ENCODE measurements around the gene CYBC1.
A peak's percentile ranks its signal among the peaks of the same experiment; 100 is the strongest.

CYBC1 gene

GRCh38 chr17:82440991-82441627 is 9.4 kb downstream of the CYBC1 start:
- Histone ChIP-seq H3K27me3 (ENCODE audit: insufficient read depth, low read length) (no peaks in the 10 kb centered on the region), H3K4me3 (ENCODE audit: low read depth, low read length) (peak overlapping the region; percentile 54), H3K23ac (ENCODE audit: low read length) (no peak overlapping the region), H3K4me2 (ENCODE audit: low read length) (no peak overlapping the region), H3K79me2 (ENCODE audit: control insufficient read depth, insufficient read depth, low read length, poor library complexity) (no peaks in the 10 kb centered on the region), H4K12ac (ENCODE audit: low read depth, low read length) (no peak overlapping the region), H4K91ac (ENCODE audit: low read depth, low read length) (no peak overlapping the region), H2AK5ac (ENCODE audit: low read length) (no peak overlapping the region), H3K27ac (ENCODE audit: low read depth, low read length) (no peak overlapping the region), H3K9ac (ENCODE audit: low read length) (no peak overlapping the region), H3K18ac (ENCODE audit: low read length) (no peak overlapping the region), H2BK120ac (ENCODE audit: insufficient read depth, low read length, poor library complexity) (no peak overlapping the region), H2AFZ (ENCODE audit: insufficient read depth, low read length, poor library complexity) (no peak overlapping the region), H3K4me1 (ENCODE audit: control insufficient read depth in 1 of 2, insufficient read depth in 2 of 2, low read length in 2 of 2) (no peaks in the 10 kb centered on the region), H2BK5ac (ENCODE audit: low read depth, low read length, poor library complexity) (no peak overlapping the region), H3K36me3 (ENCODE audit: control insufficient read depth in 1 of 2, insufficient read depth in 2 of 2, low read length in 2 of 2) (peaks cover 46 to 49% of the 10 kb centered on the region in 2 experiments), H4K8ac (ENCODE audit: low read depth, low read length) (no peak overlapping the region), H3K14ac (ENCODE audit: low read length) (no peak overlapping the region), H3K9me3 (ENCODE audit: insufficient read depth, low read depth, low read length) (no peaks in the 10 kb centered on the region), H3K79me1 (ENCODE audit: low read length) (no peaks in the 10 kb centered on the region), H3K4ac (ENCODE audit: low read depth, low read length) (no peak overlapping the region), H2BK12ac (ENCODE audit: low read length) (no peak overlapping the region)
- WGBS (ENCODE audit: extremely low coverage, insufficient coverage, insufficient read length) = no CpG with 5 or more reads among the region's 17 CpGs
- DNase-seq = peak; percentile 21 to 55

GRCh38 chr17:82440469-82440981 is 10.0 kb downstream of the CYBC1 start:
- H3K23ac ChIP-seq (ENCODE audit: low read length) = no peak overlapping the region
- H3K36me3 ChIP-seq (ENCODE audit: control insufficient read depth in 1 of 2, insufficient read depth in 2 of 2, low read length in 2 of 2) = peaks cover 40 to 43% of the 10 kb centered on the region in 2 experiments
- no peak overlapping the region for H3K9ac ChIP-seq (ENCODE audit: low read length)
- H3K4me3 ChIP-seq (ENCODE audit: low read depth, low read length) = no peak overlapping the region
- no peak overlapping the region for H2BK120ac ChIP-seq (ENCODE audit: insufficient read depth, low read length, poor library complexity)
- H3K4ac ChIP-seq (ENCODE audit: low read depth, low read length) = no peak overlapping the region
- no peak overlapping the region for H3K18ac ChIP-seq (ENCODE audit: low read length)
- no peak overlapping the region for H2BK12ac ChIP-seq (ENCODE audit: low read length)
- H3K14ac ChIP-seq (ENCODE audit: low read length) = no peak overlapping the region
- no peak overlapping the region for H4K12ac ChIP-seq (ENCODE audit: low read depth, low read length)
- H2AFZ ChIP-seq (ENCODE audit: insufficient read depth, low read length, poor library complexity) = no peak overlapping the region
- no peak overlapping the region for H3K27ac ChIP-seq (ENCODE audit: low read depth, low read length)
- H3K79me1 ChIP-seq (ENCODE audit: low read length) = no peaks in the 10 kb centered on the region
- H2AK5ac ChIP-seq (ENCODE audit: low read length) = no peak overlapping the region
- no CpG with 5 or more reads among the region's 22 CpGs for WGBS (ENCODE audit: extremely low coverage, insufficient coverage, insufficient read length)
- H3K27me3 ChIP-seq (ENCODE audit: insufficient read depth, low read length) = no peaks in the 10 kb centered on the region
- DNase-seq = no peak
- no peaks in the 10 kb centered on the region for H3K9me3 ChIP-seq (ENCODE audit: insufficient read depth, low read depth, low read length)
- H3K79me2 ChIP-seq (ENCODE audit: control insufficient read depth, insufficient read depth, low read length, poor library complexity) = no peaks in the 10 kb centered on the region
- no peak overlapping the region for H3K4me2 ChIP-seq (ENCODE audit: low read length)
- no peak overlapping the region for H2BK5ac ChIP-seq (ENCODE audit: low read depth, low read length, poor library complexity)
- H4K8ac ChIP-seq (ENCODE audit: low read depth, low read length) = no peak overlapping the region
- H3K4me1 ChIP-seq (ENCODE audit: control insufficient read depth in 1 of 2, insufficient read depth in 2 of 2, low read length in 2 of 2) = peaks cover 1% of the 10 kb centered on the region in 2 experiments
- no peak overlapping the region for H4K91ac ChIP-seq (ENCODE audit: low read depth, low read length)

GRCh38 chr17:82439829-82440365 is 10.7 kb downstream of the CYBC1 start:
- H3K14ac ChIP-seq (ENCODE audit: low read length) = no peak overlapping the region
- no peak overlapping the region for H2BK12ac ChIP-seq (ENCODE audit: low read length)
- H3K23ac ChIP-seq (ENCODE audit: low read length) = no peak overlapping the region
- no peak overlapping the region for H3K27ac ChIP-seq (ENCODE audit: low read depth, low read length)
- H4K12ac ChIP-seq (ENCODE audit: low read depth, low read length) = peak overlapping the region; percentile 31
- no peak overlapping the region for H3K4me2 ChIP-seq (ENCODE audit: low read length)
- no peaks in the 10 kb centered on the region for H3K27me3 ChIP-seq (ENCODE audit: insufficient read depth, low read length)
- H2BK120ac ChIP-seq (ENCODE audit: insufficient read depth, low read length, poor library complexity) = no peak overlapping the region
- peaks cover 5% of the 10 kb centered on the region in 2 experiments for H3K4me1 ChIP-seq (ENCODE audit: control insufficient read depth in 1 of 2, insufficient read depth in 2 of 2, low read length in 2 of 2)
- H3K9ac ChIP-seq (ENCODE audit: low read length) = no peak overlapping the region
- peaks cover 33 to 39% of the 10 kb centered on the region in 2 experiments for H3K36me3 ChIP-seq (ENCODE audit: control insufficient read depth in 1 of 2, insufficient read depth in 2 of 2, low read length in 2 of 2)
- H2BK5ac ChIP-seq (ENCODE audit: low read depth, low read length, poor library complexity) = no peak overlapping the region
- H3K4me3 ChIP-seq (ENCODE audit: low read depth, low read length) = no peak overlapping the region
- no peak overlapping the region for H4K91ac ChIP-seq (ENCODE audit: low read depth, low read length)
- no peaks in the 10 kb centered on the region for H3K79me2 ChIP-seq (ENCODE audit: control insufficient read depth, insufficient read depth, low read length, poor library complexity)
- no peak overlapping the region for H2AFZ ChIP-seq (ENCODE audit: insufficient read depth, low read length, poor library complexity)
- H3K9me3 ChIP-seq (ENCODE audit: insufficient read depth, low read depth, low read length) = no peaks in the 10 kb centered on the region
- no peak for DNase-seq
- H3K4ac ChIP-seq (ENCODE audit: low read depth, low read length) = no peak overlapping the region
- H3K18ac ChIP-seq (ENCODE audit: low read length) = no peak overlapping the region
- WGBS (ENCODE audit: extremely low coverage, insufficient coverage, insufficient read length) = no CpG with 5 or more reads among the region's 34 CpGs
- no peak overlapping the region for H4K8ac ChIP-seq (ENCODE audit: low read depth, low read length)
- H2AK5ac ChIP-seq (ENCODE audit: low read length) = no peak overlapping the region
- no peaks in the 10 kb centered on the region for H3K79me1 ChIP-seq (ENCODE audit: low read length)

- no peak overlapping the region for H2BK5ac ChIP-seq (ENCODE audit: low read depth, low read length, poor library complexity)
- H3K18ac ChIP-seq (ENCODE audit: low read length) = no peak overlapping the region
- H3K27ac ChIP-seq (ENCODE audit: low read depth, low read length) = no peak overlapping the region
Measured at GRCh38 chr17:82439194-82439828, 11.2 kb downstream of the CYBC1 start.

More at GRCh38 chr17:82439194-82439828, 11.2 kb downstream of the CYBC1 start:
- H3K9ac ChIP-seq (ENCODE audit: low read length) = no peak overlapping the region
- H3K23ac ChIP-seq (ENCODE audit: low read length) = no peak overlapping the region
- WGBS (ENCODE audit: extremely low coverage, insufficient coverage, insufficient read length) = no CpG with 5 or more reads among the region's 29 CpGs
- no peaks in the 10 kb centered on the region for H3K79me1 ChIP-seq (ENCODE audit: low read length)
- no peak overlapping the region for H2AK5ac ChIP-seq (ENCODE audit: low read length)
- no peak overlapping the region for H3K14ac ChIP-seq (ENCODE audit: low read length)
- H4K91ac ChIP-seq (ENCODE audit: low read depth, low read length) = no peak overlapping the region
- H2BK12ac ChIP-seq (ENCODE audit: low read length) = no peak overlapping the region
- no peaks in the 10 kb centered on the region for H3K79me2 ChIP-seq (ENCODE audit: control insufficient read depth, insufficient read depth, low read length, poor library complexity)
- H3K4me3 ChIP-seq (ENCODE audit: low read depth, low read length) = no peak overlapping the region
- peaks cover 28 to 33% of the 10 kb centered on the region in 2 experiments for H3K36me3 ChIP-seq (ENCODE audit: control insufficient read depth in 1 of 2, insufficient read depth in 2 of 2, low read length in 2 of 2)
- H3K4ac ChIP-seq (ENCODE audit: low read depth, low read length) = no peak overlapping the region
- no peak overlapping the region for H2BK120ac ChIP-seq (ENCODE audit: insufficient read depth, low read length, poor library complexity)
- H3K4me1 ChIP-seq (ENCODE audit: control insufficient read depth in 1 of 2, insufficient read depth in 2 of 2, low read length in 2 of 2) = peaks cover 5% of the 10 kb centered on the region in 2 experiments
- H2AFZ ChIP-seq (ENCODE audit: insufficient read depth, low read length, poor library complexity) = no peak overlapping the region
- H4K12ac ChIP-seq (ENCODE audit: low read depth, low read length) = no peak overlapping the region
- H3K27me3 ChIP-seq (ENCODE audit: insufficient read depth, low read length) = no peaks in the 10 kb centered on the region
- H4K8ac ChIP-seq (ENCODE audit: low read depth, low read length) = no peak overlapping the region
- no peak for DNase-seq
- H3K9me3 ChIP-seq (ENCODE audit: insufficient read depth, low read depth, low read length) = no peaks in the 10 kb centered on the region
- H3K4me2 ChIP-seq (ENCODE audit: low read length) = no peak overlapping the region
